Hematopoietic multipotent progenitor cell (in vitro differentiated cells): ENCODE data around the gene HAL. TPM values are rescaled to one million over a fixed set of nuclear protein-coding genes. Genes with fewer than 3 reads are reported as not detected.
A peak's percentile ranks its signal among the peaks of the same experiment; 100 is the strongest.

Experiments used
- DNase-seq, 3 donors: peaks; one replicate each; pipeline ENCODE4 v3.0.0-alpha.2; 2011 to 2015; ENCODE audit warnings: low read depth in 2 of 3, low spot score in 2 of 3
- total RNA-seq: library from RNA; depleted of rRNA; stranded (reverse); fragments of >200 nt; gene quantifications from one replicate; pipeline ENCODE4 v1.2.3, GENCODE V29; 2012

HAL gene
- total RNA-seq, 1 donor, result 3.2 TPM

DNA sequence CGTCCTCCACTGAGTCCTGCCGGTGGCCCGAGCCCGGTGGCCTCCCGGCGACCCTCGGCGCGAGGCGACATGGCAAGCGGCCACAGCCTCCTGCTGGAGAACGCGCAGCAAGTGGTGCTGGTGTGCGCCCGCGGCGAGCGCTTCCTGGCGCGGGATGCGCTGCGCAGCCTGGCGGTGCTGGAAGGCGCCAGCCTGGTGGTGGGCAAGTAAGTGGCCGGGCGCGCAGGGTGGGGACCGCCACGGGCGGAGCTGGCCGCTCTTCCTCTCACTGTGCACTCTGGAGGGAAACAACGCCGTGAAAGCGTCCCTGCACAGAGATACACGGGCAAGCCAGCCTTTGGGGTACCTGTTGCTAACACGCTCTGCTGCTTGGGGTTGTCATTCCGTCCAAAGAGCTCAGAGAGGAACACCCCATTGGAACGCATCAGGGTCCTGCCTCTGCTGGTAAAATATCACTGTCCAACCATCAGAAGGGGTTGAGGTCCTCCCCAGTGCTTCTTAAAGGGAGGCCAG lies 52.8 kb downstream of the HAL start, which contains the start of gene AMDHD1:
Gene AMDHD1 (plus strand): TSS at position 2 of the 513 bp plus-strand sequence. CDS start 68 bp downstream, at position 70.
- peak; percentile 35 to 70 (median 68) for DNase-seq

DNA sequence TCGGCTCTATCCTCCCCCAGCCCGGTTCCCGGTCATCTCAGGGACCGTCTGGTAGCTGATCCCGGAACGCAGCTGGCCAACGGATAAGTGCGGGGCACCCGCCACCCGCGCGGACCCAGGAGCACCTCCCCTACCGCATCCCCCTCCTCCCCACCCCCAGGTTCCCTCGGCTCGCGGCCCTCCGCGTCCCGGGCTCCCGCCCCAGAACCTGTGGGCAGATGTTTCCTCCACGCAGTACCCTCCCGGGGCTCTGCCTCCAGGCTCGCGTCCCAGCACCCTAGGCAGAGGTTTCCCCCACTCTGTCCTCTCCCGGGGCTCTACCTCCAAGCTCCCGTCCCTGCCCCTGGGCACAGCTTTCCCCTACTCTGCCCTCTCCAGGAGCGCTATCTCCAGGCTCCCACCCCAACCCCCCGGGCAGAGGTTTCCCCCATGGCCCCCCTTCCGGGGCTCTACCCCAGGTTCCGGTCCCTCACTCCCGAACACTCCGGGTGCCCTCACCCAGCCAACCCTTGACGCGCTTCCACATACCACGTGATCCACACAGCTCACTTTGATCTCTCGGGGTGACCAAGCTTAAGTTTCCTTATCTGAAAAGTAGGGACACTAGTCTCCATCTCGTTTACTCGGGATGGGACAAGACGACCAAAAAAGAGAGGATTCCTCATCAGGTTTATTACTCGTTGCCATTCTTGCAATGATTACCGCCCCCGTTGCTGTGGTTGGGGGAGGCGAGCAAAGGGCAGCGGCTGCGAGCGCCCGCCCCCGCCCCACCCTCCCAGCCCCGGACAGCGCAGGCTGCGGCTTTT lies 53.4 kb downstream of the HAL start, which contains the start of gene CCDC38:
Gene CCDC38 (minus strand): TSS at position 91 of the 806 bp plus-strand sequence. CDS start 6,105 bp downstream, outside the sequence.
- DNase-seq, result peak; percentile 59 to 88 (median 83)

DNA sequence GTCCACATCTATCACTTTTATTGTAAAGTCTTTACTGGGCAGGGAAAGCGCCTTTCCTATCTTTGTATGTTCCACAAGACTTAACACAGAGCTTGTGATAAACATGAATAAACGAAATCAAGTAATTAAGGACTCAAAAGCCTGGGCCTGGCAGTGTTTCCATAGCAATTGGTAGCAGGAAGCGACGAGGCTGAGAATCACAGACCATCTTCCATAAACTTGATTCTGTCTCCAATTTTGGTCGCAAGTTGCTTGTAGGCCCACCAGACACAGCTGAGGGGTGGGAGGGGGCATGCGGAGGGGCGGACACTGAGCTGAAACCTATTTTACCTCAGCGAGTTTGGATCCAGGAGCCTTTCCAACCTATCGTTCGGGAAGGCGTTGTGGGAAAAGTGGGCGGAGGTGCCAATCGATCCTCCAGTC lies 54.0 kb downstream of the HAL start:
- DNase-seq, result peak in 2 of 3 donors; percentile 13 to 54

DNA sequence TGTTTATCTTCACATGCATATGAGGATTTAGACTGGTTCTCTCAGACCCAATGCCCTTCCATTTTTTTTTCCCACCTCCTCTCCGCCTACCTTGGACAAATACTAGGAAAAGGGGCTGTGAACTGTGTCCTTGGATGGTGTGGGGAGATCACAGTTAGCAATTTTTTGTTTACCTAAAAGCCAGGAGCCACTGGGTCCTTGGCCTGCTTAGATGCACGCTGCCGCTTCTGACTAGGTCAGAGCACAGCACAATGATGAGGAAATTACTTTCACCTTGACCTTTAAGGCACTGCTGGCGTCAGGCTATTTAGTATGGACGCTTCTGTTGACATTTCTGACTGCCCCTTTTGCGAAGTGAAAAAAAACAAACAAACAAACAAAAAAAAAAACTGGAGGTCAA lies 55.6 kb downstream of the HAL start:
- no peak for DNase-seq

Other genes starting within 250 kb of the HAL start
- under 0.01 TPM for gene NTN4, start 205.6 kb downstream of the HAL start, total RNA-seq
- gene SNRPF, start 137.4 kb downstream of the HAL start, total RNA-seq, result 10.2 TPM
- under 0.01 TPM for gene CCDC38, start 53.7 kb downstream of the HAL start, total RNA-seq
- gene AMDHD1, start 53.0 kb downstream of the HAL start, total RNA-seq, result 0.81 TPM
- gene LTA4H, start 39.2 kb upstream of the HAL start, total RNA-seq, result 101 TPM
- gene ELK3, start 198.0 kb upstream of the HAL start, total RNA-seq, result 26.1 TPM